ENCODE results near the gene MYO5C.

Gene MYO5C

GRCh38 chr15:52326756-52327155 is 31.2 kb upstream of the MYO5C start:
- TF ChIP-seq CTCF (IDR thresholded peaks at IDR 0.05; ENCODE audit: extremely low read depth, missing control alignments): no peak
- DNase-seq (ENCODE audit: low spot score): no peak

- DNase-seq (ENCODE audit: low spot score): no peak
These were observed 28.5 kb upstream of the MYO5C start for GRCh38 chr15:52324109-52324508.

GRCh38 chr15:52318729-52319500 is 23.3 kb upstream of the MYO5C start:
- DNase-seq (ENCODE audit: low spot score): no peak
- no peak for TF ChIP-seq CTCF (IDR thresholded peaks at IDR 0.05; ENCODE audit: extremely low read depth, missing control alignments)

More at GRCh38 chr15:52324109-52324508, 28.5 kb upstream of the MYO5C start:
- TF ChIP-seq CTCF (IDR thresholded peaks at IDR 0.05; ENCODE audit: extremely low read depth, missing control alignments): no peak

- no peak for TF ChIP-seq CTCF (IDR thresholded peaks at IDR 0.05; ENCODE audit: extremely low read depth, missing control alignments)
- no peak for DNase-seq (ENCODE audit: low spot score)
These were observed 22.1 kb upstream of the MYO5C start for GRCh38 chr15:52317688-52318087.

- no peak for DNase-seq (ENCODE audit: low spot score)
- no peak for TF ChIP-seq CTCF (IDR thresholded peaks at IDR 0.05; ENCODE audit: extremely low read depth, missing control alignments)
These were observed 21.4 kb upstream of the MYO5C start for GRCh38 chr15:52317022-52317421.

GRCh38 chr15:52309154-52309548 is 13.5 kb upstream of the MYO5C start:
- DNase-seq (ENCODE audit: low spot score): peak; percentile 25
- no peak for TF ChIP-seq CTCF (IDR thresholded peaks at IDR 0.05; ENCODE audit: extremely low read depth, missing control alignments)

GRCh38 chr15:52308446-52309153 is 13.0 kb upstream of the MYO5C start:
- peak; percentile 35 for DNase-seq (ENCODE audit: low spot score)
- TF ChIP-seq CTCF (IDR thresholded peaks at IDR 0.05; ENCODE audit: extremely low read depth, missing control alignments): no peak
